ENCODE results near the gene SIGLEC15. TPM values are rescaled to one million over a fixed set of nuclear protein-coding genes. Genes with fewer than 3 reads are reported as not detected.

The SIGLEC15 gene
- total RNA-seq, 2 donors from 2014 or later, result 0.49 to 0.54 TPM

DNA sequence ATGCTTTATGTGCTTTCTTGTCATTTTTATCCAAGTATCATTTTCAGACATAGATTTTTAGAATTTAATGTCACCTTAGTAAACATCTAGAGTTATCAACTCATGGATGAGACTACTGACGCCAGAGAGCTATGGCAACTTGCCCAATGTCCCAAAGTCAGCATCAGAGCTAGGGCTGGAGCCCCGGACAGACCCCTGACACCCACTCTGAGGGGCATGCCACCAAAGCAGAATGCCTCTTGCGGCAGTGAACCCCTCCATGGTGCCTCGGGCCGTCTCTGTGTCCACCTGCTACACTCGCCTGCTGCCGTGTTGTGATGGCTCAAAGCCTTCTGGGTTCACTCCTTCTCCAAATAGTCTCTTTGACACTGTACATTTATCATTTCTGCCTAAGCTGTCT lies 5.4 kb downstream of the SIGLEC15 start:
- no peak for DNase-seq (ENCODE audit: low spot score)
- no peaks in the 10 kb centered on the region for H3K27me3 ChIP-seq (replicated peaks; ENCODE audit: insufficient read depth)
- H3K9me3 ChIP-seq, result no peaks in the 10 kb centered on the region
- H3K4me3 ChIP-seq, result no peak overlapping the region
- H3K27ac ChIP-seq, result no peak overlapping the region
- H3K4me1 ChIP-seq (ENCODE audit: control insufficient read depth in 1 of 2, low read depth in 2 of 2), result peaks cover 6 to 13% of the 10 kb centered on the region in 2 donors
- no peaks in the 10 kb centered on the region for H3K36me3 ChIP-seq
- TF ChIP-seq, protein P1, sequence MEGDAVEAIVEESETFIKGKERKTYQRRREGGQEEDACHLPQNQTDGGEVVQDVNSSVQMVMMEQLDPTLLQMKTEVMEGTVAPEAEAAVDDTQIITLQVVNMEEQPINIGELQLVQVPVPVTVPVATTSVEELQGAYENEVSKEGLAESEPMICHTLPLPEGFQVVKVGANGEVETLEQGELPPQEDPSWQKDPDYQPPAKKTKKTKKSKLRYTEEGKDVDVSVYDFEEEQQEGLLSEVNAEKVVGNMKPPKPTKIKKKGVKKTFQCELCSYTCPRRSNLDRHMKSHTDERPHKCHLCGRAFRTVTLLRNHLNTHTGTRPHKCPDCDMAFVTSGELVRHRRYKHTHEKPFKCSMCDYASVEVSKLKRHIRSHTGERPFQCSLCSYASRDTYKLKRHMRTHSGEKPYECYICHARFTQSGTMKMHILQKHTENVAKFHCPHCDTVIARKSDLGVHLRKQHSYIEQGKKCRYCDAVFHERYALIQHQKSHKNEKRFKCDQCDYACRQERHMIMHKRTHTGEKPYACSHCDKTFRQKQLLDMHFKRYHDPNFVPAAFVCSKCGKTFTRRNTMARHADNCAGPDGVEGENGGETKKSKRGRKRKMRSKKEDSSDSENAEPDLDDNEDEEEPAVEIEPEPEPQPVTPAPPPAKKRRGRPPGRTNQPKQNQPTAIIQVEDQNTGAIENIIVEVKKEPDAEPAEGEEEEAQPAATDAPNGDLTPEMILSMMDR (IDR thresholded peaks at IDR 0.05), result no peak
- ATAC-seq (ENCODE audit: insufficient number of reproducible peaks, low FRiP score, low read depth), result no peak

DNA sequence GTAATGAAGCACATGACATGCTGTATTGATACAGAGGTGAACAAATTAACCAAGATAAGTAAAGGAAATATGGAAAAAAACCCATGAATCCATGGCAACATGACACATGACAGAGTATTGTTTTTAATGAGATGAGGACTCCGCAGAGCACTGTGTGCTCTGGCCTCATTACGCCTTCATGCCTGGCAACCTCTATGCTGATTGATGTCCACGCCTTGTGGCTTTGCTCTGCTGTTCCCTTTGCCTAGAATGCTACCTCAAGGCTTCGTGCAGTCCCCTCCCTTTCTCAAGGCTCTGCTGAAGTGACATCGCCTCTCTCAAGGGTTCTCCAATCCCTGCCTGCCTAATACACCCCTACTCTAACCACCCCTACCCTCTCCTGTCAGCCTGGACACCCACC lies 8.4 kb downstream of the SIGLEC15 start:
- TF ChIP-seq, protein P1 (IDR thresholded peaks at IDR 0.05), result no peak
- Histone ChIP-seq H3K4me1 (ENCODE audit: control insufficient read depth in 1 of 2, low read depth in 2 of 2) (peaks cover 7 to 20% of the 10 kb centered on the region in 2 donors), H3K9me3 (no peaks in the 10 kb centered on the region), H3K36me3 (no peaks in the 10 kb centered on the region), H3K4me3 (no peak overlapping the region), H3K27me3 (replicated peaks; ENCODE audit: insufficient read depth) (no peaks in the 10 kb centered on the region), H3K27ac (no peak overlapping the region)
- no peak for ATAC-seq (ENCODE audit: insufficient number of reproducible peaks, low FRiP score, low read depth)
- DNase-seq (ENCODE audit: low spot score), result no peak

GRCh38 chr18:45834306-45834705 lies 8.8 kb downstream of the SIGLEC15 start:
- Histone ChIP-seq H3K9me3 (no peaks in the 10 kb centered on the region), H3K27ac (no peak overlapping the region), H3K36me3 (no peaks in the 10 kb centered on the region), H3K4me3 (no peak overlapping the region), H3K4me1 (ENCODE audit: control insufficient read depth in 1 of 2, low read depth in 2 of 2) (peaks cover 10 to 24% of the 10 kb centered on the region in 2 donors), H3K27me3 (replicated peaks; ENCODE audit: insufficient read depth) (no peaks in the 10 kb centered on the region)
- no peak for ATAC-seq (ENCODE audit: insufficient number of reproducible peaks, low FRiP score, low read depth)
- TF ChIP-seq, protein P1 (IDR thresholded peaks at IDR 0.05), result no peak
- no peak for DNase-seq (ENCODE audit: low spot score)

DNA sequence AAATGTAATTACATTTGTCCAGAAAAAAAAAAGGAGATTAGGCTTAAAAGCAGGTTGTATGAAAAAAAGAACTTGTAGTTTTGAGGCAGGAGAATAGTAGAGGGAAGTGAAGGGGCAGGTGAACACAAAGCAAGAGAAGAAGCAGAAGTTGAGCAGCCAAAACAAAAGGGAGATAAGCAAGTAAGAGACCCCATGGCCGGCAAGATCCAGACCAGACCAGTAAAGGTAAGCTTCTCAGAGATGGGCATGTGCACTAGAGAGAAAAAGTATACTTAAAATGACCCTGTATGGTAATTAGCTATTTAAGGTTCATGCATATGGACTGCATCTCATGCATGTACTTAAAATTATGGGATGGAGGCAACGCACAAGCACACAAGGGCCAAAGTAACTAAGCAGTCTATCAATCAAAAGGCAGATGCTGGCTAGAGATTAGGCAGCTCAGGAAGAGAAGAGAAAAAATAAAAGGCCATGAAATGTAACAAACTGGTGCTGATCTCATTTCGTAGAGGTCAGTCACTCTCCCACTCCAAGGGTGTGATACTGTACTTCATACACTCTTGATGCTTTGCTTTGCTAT lies 9.7 kb downstream of the SIGLEC15 start:
- no peaks in the 10 kb centered on the region for H3K36me3 ChIP-seq
- DNase-seq (ENCODE audit: low spot score) (no peak), ATAC-seq (ENCODE audit: insufficient number of reproducible peaks, low FRiP score, low read depth) (no peak)
- no peak overlapping the region for H3K27ac ChIP-seq
- no peak overlapping the region for H3K4me3 ChIP-seq
- H3K27me3 ChIP-seq (replicated peaks; ENCODE audit: insufficient read depth), result no peaks in the 10 kb centered on the region
- H3K4me1 ChIP-seq (ENCODE audit: control insufficient read depth in 1 of 2, low read depth in 2 of 2), result peaks cover 10 to 24% of the 10 kb centered on the region in 2 donors
- TF ChIP-seq, protein P1 (IDR thresholded peaks at IDR 0.05), result no peak
- H3K9me3 ChIP-seq, result no peaks in the 10 kb centered on the region

GRCh38 chr18:45836242-45837205 lies 11.0 kb downstream of the SIGLEC15 start:
- Histone ChIP-seq H3K36me3 (no peaks in the 10 kb centered on the region), H3K9me3 (no peaks in the 10 kb centered on the region), H3K4me3 (no peak overlapping the region), H3K27me3 (replicated peaks; ENCODE audit: insufficient read depth) (no peaks in the 10 kb centered on the region), H3K4me1 (ENCODE audit: control insufficient read depth in 1 of 2, low read depth in 2 of 2) (peaks cover 10 to 24% of the 10 kb centered on the region in 2 donors), H3K27ac (no peak overlapping the region)
- TF ChIP-seq, protein P1 (IDR thresholded peaks at IDR 0.05), result no peak
- no peak for ATAC-seq (ENCODE audit: insufficient number of reproducible peaks, low FRiP score, low read depth)
- DNase-seq (ENCODE audit: low spot score), result no peak
